Measurements from ENCODE around the gene FGFR3.

GRCh38 chr4:1842993-1843448 lies 49.9 kb downstream of the FGFR3 start:
- TF ChIP-seq POLR2AphosphoS5 (IDR thresholded peaks at IDR 0.05; ENCODE audit: low read depth, low read length) (no peak), TAF1 (IDR thresholded peaks at IDR 0.05; ENCODE audit: borderline replicate concordance, low read depth, low read length) (no peak), POLR2A (IDR thresholded peaks at IDR 0.05; ENCODE audit: low read depth, low read length) (no peak)

Measured in GM12892 (cell line).